Stimulated activated CD8-positive, alpha-beta memory T cell treated with anti-CD3 and anti-CD28 coated beads, Interleukin-4, amount 100 ng/mL, for 4 hours (primary cell): ENCODE results near the gene KRTAP5-3.
"Not testable (repeated sequence)": the region's sequence is repeated elsewhere in the genome, so short reads cannot be mapped to it uniquely, and the experiment has no call there.

Source experiments
- DNase-seq, 2 donors: peaks; one replicate each; pipeline ENCODE4 v3.0.0-alpha.2; 2020; ENCODE audit warnings: low read depth in 2 of 2, low spot score in 1 of 2

KRTAP5-3 gene

GRCh38 chr11:1584661-1585370 lies 23.4 kb downstream of the KRTAP5-3 start, which contains the start of gene KRTAP5-1:
KRTAP5-1 (minus strand) TSS chr11:1585283; CDS start chr11:1585249, 34 bp downstream.
- DNase-seq = not testable (repeated sequence)

DNA sequence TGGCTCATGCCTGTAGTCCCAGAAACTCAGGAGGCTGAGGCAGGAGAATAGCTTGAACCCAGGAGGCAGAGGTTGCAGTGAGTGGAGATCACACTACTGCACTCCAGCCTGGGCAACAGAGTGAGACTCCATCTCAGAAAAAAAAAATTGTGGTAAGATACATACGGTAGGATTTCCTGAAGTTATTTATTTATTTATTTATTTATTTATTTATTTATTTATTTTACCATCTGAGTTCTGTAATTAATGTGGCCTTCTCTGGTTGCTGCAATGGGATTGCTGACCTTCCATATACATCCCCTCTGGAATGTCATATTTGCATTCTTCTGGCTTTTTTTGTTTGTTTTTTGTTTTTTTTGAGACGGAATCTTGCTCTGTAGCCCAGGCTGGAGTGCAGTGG lies 25.4 kb downstream of the KRTAP5-3 start:
- DNase-seq = not testable (repeated sequence)

GRCh38 chr11:1581976-1582375 lies 26.3 kb downstream of the KRTAP5-3 start:
- DNase-seq = no peak

DNA sequence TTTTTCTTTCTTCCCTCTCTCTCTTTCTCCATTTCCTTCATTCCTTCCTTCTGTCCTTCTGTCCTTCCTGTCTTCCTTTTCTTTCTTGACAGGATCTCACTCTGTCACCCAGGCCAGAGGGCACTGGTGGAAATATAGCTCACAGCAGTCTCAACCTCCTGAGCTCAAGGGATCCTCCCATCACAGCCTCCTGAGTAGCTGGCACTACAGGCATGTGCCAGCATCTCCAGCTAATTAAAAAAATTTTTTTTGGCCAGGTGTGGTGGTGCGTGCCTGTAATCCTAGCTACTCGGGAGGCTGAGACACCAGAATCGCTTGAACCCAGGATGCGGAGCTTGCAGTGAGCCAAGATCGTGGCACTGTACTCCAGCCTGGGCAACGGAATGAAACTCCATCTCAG lies 31.4 kb downstream of the KRTAP5-3 start:
- no peak for DNase-seq

- not testable (repeated sequence) for DNase-seq
These were observed 32.5 kb downstream of the KRTAP5-3 start for GRCh38 chr11:1575756-1576155.

GRCh38 chr11:1574933-1575242 lies 33.4 kb downstream of the KRTAP5-3 start:
- no peak for DNase-seq

DNA sequence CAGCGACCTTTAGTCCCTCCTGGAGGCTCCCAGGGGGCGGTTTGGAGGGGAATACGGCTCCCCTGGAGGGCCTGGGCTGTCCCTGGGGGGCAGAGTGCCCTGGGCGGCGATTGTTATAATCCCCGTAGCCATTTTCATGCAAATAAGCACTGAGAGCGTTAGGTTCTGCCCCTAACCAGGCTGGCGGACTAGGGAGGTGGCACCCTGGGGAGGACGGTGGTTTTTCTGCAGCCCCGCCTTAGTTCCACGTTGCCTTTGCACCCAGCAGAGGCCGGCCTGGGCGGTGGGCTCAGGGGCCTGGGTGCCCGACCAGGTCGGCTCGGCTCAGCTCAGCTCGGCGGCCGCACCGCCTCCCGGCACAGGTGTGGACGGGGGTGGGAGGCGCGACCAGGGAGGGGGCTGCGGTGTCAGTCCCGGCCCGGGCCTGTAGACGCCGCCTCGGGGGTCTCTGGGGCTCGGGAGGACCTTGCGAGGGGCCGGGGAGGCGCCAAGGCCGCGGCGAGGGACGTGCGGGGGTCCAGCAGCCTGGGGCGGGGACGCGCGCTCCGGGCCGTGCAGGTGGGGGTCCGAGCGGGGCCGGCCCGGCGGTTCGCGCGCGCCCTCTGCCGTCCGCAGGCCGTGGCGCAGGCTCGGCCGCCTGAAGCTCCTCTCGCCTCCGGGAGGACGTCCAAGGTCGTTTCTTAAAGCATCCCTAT lies 33.9 kb downstream of the KRTAP5-3 start:
- no peak for DNase-seq

DNA sequence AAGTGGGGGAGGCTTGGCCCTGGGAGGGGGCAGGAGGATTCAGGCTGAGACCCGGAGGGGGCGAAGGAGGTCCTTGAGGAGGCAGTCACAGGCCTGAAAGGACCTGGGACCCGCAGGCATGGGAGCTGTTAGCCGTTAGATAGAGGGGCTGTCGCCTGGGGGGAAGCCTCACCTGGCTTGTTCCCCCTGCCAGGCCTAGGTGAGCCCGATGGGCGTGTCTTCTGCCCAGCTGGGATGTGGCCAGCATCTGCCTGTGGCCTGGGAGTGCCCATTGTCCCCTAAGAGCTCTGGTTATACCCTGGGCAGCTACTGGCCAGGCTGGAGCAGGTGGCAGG lies 34.4 kb downstream of the KRTAP5-3 start:
- DNase-seq = no peak

DNA sequence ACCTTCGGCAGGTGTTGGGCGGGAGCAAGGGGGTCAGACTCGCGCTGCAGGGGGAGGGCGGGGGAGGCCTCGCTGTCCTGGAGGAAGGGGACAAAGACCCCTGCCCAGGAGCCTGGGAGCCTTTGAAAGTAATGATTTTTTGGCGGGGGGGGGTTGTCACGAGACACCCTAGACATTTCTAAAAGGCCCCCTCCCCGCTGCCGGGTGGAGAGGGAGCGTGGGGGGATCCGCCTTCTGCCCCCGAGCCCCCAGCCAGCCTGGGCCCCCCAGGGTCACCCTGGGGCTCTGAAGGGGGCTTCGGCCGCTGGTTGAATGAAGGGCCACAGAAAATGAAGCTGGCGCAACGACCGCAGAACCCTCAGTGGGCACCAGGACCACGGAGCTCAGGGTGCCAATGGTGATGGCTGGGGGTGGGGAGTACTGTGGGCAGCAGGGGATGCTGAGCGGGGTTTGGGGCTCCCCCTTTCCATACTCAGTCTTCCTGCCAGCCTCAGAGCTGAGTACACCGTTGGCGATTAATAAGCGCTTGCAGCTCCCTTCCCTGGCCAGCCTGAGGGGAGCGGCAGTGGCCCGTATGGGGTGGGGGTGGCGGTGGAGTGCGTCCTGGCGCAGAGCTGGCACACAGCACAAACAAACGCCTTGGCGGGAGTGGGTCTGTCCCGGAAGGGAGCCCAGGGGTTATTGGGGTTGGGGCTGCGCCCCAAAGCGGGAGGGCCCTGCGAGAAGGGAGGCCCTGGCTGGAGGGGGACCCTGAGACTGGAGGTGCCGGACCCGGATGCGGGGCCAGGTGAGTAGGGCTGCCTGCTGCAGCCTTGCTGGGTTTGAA lies 35.0 kb downstream of the KRTAP5-3 start:
- DNase-seq = no peak

DNA sequence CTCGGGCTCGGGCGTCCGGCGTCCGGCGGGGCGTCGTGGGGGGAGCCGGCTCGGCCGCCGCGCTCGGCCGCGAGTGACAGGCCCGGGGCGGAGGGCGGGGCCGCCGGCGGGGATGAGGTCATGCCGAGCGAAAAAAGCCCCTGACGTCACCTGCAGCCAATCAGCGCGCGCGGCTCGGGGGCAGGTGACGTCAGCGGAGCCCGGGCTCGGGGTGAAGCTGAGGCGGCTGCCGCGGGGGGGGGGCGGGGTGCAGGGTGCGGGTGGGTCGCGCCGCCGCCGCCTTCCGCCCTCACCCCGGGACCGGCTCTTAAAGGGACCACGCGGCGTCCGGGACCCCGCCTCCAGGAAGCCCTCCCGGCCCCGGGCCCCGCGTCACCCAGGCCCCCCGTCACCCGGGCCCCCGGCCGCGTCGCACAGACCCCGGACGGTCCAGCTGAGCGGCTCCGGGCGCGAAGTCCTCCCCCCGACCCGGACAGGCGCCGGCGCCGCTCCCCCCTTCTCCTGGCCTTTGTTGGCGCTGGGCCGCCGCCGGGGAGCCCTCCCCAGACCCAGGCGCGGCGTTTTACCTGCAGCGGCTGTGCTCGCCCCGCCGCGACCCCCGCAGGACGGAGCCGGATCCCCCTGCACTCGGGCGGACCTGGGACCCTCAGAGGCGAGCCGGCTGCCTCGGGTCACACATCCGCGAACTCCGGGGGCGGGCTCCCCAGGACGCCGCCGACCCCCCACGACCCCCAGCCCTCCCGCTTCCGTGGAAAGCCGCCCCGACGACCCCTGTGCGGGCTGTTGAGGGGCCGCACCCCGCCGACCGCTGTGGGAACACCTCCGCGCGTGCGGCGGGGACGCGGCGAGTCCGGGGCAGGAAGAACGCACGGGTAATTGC lies 35.8 kb downstream of the KRTAP5-3 start, which contains the start of gene DUSP8:
DUSP8 (minus strand) TSS at position 75 of the 880 bp plus-strand sequence. CDS start 6,445 bp downstream, outside the sequence.
- DNase-seq = peak; percentile 81 to 89

GRCh38 chr11:1571760-1572196 lies 36.5 kb downstream of the KRTAP5-3 start:
- no peak for DNase-seq

GRCh38 chr11:1570896-1571759 lies 37.1 kb downstream of the KRTAP5-3 start:
- DNase-seq = no peak

DNA sequence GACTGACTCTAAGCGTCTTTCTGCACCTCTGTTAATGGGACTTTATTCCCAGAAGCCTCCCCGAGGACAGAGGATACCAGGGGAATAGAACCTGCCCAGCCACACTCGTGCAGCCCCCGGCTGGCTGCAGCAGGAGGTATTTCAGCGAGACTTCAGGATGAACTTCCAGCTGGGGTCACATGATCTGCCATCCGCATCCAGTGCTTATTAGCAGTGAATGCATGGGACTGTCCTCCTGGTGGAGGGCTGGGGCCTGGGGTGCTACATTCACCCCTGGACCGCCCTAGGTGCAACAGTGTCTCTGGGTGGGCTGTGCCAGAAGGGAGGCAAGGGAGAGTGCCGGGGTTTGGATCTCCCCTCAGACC lies 37.8 kb downstream of the KRTAP5-3 start:
- DNase-seq = no peak

DNA sequence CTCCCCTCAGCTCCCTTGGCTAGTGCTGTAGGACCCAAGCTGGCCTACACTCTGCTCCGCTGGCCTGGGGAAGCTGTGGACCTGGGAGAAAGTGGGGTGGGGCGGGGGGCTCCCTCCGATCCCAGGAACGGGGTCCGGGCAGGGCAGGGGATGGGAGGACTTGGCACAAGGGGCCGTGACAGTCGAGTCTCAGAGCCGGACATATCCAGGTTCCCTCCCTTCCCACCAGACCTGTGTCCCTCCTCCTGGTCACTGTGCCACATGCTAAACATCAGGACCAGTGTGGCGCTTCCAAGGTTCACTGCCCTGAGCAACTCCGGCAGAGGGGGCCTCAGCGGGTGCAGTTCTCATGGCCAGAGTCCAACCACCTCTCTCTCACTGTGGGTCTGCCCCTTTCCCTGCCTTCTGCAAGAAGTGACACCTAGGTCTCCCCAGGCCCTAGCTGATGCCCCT lies 38.2 kb downstream of the KRTAP5-3 start:
- DNase-seq = no peak

GRCh38 chr11:1569251-1569780 lies 38.9 kb downstream of the KRTAP5-3 start:
- no peak for DNase-seq

DNA sequence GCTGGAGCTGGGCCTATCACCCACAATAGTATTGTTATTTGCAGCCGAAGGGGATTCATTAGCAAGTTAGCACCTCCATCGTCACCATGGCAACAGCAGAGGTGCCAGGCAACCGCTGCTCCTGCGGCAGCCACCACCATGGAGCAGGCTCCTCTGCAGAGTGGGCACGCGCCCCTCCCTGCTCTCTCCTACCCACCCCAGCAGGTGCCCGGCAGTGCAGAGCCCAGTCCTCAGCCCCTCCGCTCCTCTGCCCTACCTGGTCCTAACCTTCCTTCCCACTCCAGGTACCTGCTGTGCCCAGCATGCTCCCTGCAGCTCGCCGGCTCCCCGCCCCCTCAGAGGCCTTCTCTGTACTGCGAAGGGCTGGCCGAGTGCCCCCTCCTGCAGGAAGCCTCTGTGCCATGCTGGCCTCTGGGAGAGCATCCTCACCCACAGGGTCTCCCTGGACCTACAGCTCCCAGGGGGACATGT lies 39.8 kb downstream of the KRTAP5-3 start:
- DNase-seq = peak in 1 of 2 donors; percentile 41

DNA sequence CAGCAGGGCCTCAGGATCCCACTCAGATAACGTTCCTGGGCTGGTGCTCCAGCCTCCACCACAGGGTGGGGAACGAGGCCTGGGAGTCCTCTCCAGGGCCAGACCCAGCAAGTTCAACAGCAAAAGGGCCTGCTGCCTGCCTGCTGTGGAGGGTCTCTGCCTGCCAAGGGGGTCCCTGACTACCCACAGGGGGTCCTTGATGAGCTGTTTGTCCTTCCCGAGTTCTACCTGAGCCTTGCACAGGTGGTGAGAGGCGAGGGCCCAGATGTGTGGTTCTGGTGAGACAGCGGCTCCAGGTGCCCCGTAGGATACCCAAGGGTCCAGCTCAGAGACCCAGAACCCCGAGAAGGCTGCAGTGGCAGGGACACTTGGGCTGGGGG lies 40.6 kb downstream of the KRTAP5-3 start:
- no peak for DNase-seq

GRCh38 chr11:1567052-1567720 lies 41.1 kb downstream of the KRTAP5-3 start:
- DNase-seq = no peak
